NCI-H69 (cell line): ENCODE results near the gene IGFL1.
"Not testable (repeated sequence)": the region's sequence is repeated elsewhere in the genome, so short reads cannot be mapped to it uniquely, and the experiment has no call there.

Experiments used
- DNase-seq: peaks from one replicate; lab custom pipeline; 2025; lab: John Stamatoyannopoulos, UW

Gene IGFL1

DNA sequence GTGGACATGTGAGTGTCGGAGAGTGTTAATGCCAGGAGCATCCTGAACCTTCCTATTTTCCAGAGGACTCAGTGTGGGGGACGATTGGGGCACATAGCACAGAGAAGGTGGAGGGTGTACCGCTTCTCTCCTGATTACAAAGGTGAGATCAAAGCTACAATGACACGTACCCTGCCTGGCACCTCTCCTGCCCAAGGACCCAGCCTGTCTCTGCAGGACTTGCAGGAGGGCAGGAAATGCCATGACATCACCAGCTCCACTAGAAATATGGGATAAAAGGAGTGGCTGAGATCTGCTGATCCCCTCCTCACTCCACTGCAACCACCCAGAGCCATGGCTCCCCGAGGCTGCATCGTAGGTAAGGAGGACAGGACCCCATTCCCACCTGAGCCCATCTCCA lies at the start of gene IGFL1:
TSS of gene IGFL1 (plus strand) at position 301 of the 400 bp plus-strand sequence. CDS start at position 334, 33 bp downstream.
- DNase-seq: no peak

GRCh38 chr19:46180701-46181387 lies 48.7 kb upstream of the IGFL1 start:
- DNase-seq: no peak

DNA sequence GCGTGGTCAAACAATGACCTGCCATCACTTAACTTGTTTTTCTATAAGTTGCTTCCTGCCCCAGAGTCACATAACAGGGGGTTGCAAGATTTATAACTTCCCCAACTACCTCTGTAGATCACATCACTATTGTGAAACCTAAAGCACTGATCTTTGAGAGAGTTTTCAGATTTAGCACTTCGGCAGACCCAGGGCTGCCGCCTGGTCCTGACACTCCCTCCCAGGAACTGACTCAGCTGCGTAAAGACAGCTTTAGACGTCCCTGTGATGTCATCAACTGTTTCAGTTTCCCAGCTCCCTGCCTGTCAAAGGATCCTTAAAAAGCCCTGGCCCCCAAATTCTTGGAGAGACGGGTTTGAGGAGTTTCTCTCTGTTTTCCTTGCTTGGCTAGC lies 48.2 kb upstream of the IGFL1 start:
- no peak for DNase-seq

- DNase-seq: no peak
Measured at GRCh38 chr19:46182476-46182875, 47.1 kb upstream of the IGFL1 start.

GRCh38 chr19:46184775-46185710 lies 44.5 kb upstream of the IGFL1 start:
- DNase-seq: not testable (repeated sequence)

DNA sequence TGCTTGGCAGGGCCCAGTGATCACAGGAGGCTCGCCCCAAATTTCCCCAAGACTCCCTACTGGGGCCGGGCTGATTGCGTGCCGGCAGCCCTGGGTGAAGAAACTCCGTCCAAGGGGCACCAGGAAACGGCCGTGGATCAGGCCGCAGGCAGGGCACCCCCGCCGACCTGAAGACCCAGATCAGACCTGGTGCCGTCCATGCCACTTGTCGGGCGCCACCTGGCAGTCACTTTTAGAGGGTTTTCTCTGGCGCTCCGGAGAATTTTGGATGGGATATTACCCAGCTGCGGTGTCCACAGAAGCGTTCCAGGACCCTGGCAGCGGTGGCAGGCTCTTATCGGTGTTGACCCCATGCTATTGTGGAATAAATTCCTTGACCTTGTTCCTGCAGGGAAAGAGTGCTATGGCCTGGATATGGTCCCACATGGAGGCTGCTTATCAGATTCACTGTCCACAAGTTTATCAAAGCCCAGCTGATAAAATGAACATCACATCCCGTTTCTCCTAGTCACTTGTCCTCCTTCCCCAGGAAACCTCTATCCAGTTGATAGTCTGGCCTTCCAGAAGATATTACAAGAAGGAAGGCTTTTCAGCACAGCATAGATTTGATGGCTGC lies 43.3 kb upstream of the IGFL1 start:
- DNase-seq: no peak

DNA sequence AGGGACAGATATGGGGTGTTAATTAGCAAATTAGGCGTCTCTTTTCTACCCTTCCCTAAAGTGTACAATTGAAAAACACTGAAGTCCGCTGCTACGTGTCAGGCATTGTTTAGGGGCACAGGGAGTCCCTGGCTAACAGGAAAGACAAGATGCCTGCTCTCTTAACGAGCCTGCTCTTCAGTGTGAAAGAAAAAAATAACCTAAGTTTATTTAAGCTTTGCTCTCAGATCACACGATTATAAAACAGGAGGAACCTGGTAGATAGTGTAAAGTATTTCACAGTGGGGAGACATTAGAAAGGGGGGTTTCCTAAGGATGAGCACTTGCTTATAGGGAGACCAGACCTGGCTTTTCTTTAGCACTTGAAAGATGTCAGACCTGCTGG lies 42.8 kb upstream of the IGFL1 start:
- no peak for DNase-seq

DNA sequence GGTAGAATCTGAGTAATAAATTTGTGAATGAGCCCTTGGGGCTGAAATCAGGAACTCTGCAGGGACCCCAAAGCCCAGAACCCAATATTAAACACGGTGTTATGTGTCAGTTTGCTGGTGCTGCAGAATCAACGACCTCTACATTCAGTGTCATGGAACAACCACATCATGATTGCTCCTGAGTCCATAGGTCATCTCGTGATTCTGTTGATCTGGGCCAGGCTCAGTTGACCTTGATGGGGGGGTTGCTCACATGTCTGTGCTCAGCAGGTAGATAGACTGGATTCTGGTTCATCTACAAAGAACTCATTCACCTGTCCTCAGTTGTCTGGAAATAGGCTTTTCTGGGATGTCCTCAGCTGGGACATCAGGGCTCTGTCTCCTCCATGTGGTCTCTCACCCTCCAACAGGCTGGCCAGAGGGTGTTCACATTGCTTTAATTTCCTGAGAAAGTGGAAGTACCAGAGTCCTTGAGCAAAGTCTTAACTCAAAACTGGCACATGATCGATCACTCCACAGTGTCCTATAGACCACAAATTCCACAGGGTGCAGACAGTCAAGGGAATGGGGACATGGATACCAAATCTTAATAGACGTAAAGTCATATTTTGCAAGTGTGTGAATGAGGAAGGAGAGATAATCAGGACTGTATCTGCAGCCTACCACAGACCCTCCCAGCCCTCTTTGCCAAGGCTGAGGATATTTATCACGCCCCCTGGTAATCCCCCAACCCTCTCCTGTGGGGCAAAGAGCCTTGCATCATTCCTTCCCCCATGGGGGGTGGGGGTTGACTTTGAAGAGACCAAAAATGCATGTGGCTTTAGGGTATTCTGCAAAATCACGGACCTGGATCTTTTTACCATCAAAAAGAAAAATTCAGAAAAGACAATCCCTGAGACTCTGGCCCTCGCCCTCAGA lies 39.3 kb upstream of the IGFL1 start:
- no peak for DNase-seq

DNA sequence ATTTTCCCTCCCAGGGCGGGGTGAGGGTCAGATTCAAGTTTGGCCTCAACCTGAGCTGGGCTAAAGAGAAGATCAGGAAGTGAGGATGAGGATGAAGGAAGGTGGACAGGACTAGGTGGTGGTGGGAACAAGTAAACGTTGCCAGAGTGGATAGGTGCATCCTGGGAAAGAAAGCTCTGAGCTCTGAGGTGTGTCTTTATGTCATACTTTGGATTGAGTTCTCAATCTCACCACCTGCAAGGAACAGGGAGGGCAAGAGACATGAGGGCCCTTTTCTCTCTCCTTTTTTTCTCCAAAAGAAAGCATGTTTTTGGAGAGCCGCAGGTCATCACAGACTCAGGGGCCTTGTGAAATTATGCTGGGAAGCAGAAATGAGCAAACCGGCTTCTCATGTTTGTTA lies 38.2 kb upstream of the IGFL1 start:
- no peak for DNase-seq

DNA sequence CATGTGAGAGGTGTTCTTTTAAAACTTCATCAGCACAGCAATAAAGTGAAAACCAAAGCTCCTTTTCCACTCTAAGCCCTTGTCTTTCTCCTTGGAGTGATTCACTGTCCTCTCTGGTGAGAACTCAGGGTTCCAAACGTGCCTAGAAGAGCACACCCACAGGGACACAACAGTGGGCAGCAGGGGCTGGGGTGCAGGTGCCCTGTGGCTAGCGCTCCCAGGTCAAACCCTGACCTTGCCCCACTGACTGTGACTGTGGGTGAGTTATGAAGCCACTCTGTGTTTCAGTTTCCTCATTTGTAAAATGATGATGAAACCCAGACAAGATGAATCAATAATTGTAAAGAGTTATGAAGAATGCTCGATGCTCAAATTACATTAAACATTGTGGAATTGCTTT lies 37.6 kb upstream of the IGFL1 start:
- no peak for DNase-seq

DNA sequence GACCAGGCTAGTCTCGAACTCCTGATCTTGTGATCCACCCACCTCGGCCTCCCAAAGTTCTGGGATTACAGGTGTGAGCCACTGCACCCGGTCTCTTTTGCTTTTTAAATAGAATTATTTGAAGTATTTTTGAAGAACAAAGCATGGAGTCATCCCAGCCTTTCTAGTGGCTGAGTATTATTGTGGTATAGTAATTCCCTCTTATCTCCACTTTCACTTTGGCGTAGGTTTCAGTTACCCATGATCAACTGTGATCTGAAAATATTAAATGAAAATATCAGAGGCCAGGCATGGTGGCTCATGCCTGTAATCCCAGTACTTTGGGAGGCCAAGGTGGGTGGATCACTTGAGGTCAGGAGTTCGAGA lies 36.9 kb upstream of the IGFL1 start:
- not testable (repeated sequence) for DNase-seq

- peak; percentile 21 for DNase-seq
Measured at GRCh38 chr19:46192992-46193650, 36.4 kb upstream of the IGFL1 start.

GRCh38 chr19:46193678-46194077 lies 35.9 kb upstream of the IGFL1 start:
- no peak for DNase-seq

GRCh38 chr19:46195104-46195503 lies 34.4 kb upstream of the IGFL1 start:
- DNase-seq: no peak

DNA sequence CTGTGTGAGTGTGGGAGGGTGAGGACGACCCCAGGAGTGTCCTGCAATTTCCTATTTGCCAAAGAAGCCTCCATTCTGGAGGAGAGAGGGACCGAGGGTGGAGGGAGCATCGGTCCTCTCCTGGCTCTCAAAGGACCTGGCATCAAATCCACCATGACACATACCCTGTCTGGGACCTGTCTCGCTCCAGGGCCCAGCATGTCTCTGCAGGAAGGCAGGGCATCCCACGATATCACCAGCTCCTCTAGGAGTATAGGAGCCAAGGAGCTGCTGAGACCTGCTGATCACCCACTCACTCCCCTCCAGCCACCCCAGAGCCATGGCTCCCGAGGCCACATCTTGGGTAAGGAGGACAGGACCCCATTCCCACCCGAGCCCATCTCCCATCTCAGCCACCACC lies 33.6 kb upstream of the IGFL1 start:
- not testable (repeated sequence) for DNase-seq

DNA sequence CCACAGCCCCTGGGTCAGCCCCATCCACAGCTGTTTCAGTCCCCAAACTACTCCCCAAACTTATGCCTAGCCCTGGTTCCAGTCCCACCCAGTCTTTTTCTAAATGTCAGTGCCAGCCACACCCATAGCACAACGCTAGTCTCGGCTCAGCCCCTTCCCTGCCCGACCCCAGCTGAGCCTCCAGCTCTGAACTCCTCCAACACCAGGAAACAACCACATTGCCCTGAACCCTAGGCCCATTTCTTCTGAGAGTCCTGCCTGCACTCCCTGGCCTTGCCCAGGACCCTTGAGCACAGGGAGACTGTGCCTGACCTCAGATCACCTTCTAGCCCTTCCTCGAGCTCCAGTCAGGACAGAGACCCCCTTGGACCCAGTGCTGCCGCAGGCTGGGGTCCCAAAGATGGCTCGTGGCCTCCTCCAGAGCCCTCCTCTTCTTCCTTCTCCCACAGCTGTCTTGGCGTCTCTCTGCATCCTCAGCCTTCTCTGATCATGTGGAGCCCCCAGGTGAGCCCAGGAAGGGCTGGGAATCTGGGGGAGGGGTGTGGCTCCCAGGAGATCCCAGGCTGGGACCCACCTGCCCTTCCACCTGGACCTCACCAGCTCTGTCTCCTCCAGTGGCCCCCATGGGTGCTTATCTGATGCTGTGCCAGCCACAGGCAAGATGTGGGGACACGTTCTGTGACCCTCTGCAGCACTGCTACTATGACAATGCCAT lies 33.0 kb upstream of the IGFL1 start:
- no peak for DNase-seq

DNA sequence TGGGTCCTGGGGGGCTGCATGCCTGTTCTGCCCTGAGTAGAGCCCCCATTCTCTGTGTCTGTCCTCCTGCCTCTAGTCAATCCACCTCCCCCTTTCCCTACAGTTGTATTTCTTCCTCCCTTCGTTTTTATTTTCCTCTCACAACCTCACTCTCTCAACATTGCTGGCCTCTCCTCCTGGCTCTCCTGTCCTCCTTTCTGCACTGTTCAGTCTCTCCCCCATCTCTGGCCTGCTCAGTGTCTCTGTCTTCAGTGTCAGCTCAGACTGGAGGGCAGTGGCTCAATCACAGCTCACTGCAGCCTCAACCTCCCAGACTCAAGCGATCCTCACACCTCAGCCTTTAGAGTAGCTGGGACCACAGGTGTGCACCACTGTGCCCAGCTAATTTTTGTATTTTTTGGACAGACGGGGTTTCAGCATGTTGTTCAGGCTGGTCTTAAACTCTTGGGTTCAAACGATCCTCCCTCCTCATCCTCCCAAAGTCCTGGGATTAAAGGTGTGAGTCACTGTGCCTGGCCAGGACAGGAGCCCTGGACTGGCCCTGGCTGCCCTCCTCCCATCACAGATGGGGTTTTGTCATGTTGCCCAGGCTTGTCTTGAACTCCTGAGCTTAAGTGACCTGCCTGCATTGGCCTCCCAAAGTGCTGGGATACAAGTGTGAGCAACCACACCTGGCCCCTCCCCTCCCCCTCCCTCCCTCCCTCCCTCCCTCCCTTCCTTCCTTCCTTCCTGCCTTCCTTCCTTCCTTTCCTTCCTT lies 32.0 kb upstream of the IGFL1 start:
- no peak for DNase-seq

- no peak for DNase-seq
Measured at GRCh38 chr19:46198756-46199155, 30.8 kb upstream of the IGFL1 start.

- DNase-seq: no peak
Measured at GRCh38 chr19:46201454-46202310, 27.9 kb upstream of the IGFL1 start.
